G401.6 (cell line): ENCODE measurements around the gene ANKRD9.

ENCODE experiments used
- FAIRE-seq: peaks from 2 replicates; lab custom pipeline; 2012; peaks lifted over from hg19 to GRCh38; lab: Jason Lieb, UNC

ANKRD9 gene

DNA sequence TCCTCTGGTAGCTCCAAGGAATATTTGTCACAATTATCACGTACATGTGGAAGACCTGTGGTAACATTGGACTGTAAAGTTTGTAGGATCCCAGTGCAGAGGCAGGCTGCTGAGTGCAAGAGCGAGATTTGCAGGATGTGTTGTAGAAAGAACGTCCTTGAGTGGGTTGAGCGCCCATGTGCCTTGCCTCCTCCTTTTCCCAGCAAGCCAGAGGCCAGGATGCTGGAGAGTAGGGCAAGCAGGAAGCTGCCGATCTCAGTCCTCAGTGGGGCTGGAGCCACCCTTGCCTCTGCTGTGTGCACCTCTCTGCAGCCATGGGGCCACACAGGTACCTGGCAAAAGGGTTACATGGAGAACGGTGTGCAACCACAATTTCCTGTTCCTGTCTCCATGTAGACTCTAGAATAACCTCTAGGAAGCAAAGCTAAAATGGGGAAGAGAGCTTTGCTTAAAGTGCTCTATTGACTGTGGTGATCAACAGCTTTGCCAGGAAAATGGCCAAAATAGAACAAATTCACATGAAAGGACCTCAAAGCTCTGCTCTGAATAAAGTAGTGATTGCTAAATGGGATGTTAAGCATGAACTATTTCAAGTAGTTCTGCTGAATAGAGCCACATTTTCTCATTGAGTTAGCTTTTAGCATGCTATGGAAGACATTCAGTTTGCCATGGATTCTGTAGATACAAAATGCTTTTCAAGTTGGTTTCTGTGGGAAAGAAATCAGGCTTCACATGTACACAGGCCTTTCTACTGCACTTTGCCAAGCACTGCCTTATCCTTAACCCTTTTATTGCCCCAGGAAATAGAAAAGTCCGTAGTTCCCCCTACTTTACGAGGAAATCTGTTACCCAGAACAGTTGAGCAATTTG is 37.4 kb downstream of the ANKRD9 start:
- FAIRE-seq = no peak

DNA sequence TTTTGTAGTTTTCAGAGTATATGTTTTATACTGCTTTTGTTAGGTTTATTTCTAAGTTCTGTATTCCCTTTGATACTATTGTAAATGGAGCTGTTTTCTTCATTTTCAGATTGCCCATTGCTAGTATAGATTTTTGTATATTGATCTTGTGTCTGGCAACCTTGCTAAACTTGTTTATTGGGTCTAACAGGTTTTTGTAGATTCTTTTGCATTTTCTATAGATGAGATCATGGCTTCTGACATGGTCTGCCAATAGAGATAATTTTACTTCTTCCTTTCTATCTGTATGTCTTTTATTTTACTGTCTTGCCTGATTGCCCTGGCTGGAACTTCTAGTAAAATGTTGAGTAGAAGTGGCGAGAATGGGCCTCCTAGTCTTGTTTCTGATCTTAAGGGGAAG is 40.3 kb downstream of the ANKRD9 start:
- no peak for FAIRE-seq

DNA sequence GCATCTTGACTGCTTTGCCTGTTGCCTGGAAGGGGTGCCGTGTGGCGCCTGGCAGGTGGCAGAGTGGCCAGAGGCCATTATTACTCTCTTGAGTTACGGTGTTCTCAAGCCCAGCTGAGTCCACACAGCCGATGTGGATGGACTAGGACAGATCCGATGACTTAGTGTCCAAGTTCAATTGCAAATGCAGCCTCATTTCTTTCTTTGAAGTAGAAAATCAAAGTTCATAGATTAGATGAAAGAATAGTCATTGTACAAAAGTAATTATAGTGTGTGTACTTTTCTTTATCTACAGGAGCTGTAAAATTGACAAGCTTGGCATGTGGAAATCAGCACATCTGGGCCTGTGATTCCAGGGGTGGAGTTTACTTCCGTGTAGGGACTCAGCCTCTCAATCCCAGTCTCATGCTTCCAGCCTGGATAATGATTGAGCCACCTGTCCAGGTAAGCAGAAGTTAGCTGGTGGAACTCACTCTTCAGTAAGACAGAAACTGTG is 44.7 kb downstream of the ANKRD9 start:
- FAIRE-seq = no peak

DNA sequence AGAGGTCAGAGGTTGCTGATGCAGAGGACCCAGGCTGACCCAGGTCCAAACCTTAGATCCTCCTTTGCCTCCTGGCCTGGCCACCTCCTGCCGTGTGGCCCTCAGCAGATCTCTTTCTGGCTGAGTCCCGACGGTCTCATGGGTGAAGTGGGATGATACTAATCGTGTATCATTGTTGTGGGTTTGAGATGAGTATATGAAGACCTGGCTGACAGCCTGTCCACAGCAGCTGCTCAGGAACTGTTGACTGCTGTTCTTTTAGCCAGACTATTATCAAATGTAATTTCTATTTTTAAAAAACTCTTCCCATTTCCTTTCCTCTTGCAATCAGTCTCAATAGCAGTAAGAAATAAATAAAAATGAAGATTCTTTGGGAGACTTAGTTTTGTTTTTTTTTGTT is 45.6 kb downstream of the ANKRD9 start:
- no peak for FAIRE-seq

DNA sequence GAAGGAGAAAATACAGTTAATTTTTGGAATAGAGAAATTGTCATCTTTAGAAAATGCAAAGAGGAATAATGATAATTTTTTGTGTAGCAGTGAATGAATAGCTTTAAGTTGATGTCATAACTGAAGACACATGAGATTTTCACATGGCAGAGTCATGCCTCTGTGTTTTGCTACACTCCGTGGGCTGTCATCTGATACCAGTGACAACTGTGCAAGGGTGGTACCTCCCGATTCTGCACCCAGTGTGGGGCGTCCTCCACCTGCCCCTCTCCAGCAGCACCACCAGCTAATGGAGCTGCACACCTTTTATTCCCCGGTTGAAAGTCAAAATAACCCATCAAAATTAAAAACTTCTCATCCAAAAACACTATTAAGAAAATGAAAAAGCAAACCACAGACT is 47.2 kb downstream of the ANKRD9 start:
- FAIRE-seq = no peak

DNA sequence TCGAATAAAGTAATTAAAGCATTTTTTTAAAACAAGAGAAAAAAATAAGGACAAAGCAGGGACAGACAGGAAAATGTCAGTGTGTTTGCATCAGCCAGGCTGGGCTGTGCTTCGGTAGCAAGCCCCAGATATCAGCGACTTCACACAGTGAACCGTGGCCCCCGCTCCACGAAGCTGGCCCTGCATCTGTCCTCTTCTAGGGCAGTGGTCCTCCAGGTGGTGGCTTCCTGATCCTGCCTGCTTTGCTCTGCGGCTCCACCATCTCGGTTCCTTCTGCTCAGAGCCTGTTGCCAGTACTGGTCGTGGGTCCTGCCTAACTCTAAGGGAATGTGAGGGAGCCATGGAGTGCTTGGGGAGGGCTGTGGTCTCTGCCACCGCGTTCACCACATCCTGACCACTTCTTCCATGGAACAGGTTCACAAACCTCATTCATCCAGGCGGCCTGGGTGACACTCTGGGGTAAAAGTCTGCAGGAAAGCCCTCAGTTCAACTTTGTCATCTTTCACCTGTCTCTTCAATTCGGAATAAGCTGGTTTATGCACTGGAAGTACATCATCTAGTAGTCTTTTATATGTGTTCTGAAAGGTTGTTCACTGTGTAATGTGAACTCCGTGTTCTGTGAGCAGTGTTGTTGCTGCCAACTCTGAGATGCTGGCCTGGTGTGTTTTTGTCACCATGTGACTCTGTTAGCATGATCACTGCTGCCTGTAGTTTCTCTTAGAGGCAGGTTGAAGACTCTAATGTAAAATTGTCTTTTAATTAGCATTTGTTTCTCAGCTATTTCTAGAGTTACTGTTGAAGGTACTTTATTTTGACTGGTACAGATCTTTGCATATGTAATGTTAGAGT is 47.9 kb downstream of the ANKRD9 start:
- FAIRE-seq = no peak

DNA sequence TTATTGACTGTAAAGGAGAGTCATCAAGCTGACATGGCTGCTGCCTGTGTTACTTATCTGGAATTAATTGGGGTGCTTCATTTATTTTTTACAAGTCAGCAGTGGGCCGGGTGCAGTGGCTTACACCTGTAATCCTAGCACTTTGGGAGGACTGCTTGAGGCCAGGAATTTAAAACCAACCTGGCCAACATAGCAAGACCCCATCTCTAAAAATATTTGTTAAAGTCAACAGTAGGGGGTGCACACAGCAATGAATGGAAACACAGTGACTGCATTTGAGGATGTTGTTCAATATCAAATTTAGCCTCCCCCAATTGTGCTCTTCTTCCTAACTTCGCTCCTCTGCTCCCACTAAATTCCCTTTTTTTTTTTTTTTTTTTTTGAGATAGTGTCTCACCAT is 52.1 kb downstream of the ANKRD9 start:
- FAIRE-seq = no peak

DNA sequence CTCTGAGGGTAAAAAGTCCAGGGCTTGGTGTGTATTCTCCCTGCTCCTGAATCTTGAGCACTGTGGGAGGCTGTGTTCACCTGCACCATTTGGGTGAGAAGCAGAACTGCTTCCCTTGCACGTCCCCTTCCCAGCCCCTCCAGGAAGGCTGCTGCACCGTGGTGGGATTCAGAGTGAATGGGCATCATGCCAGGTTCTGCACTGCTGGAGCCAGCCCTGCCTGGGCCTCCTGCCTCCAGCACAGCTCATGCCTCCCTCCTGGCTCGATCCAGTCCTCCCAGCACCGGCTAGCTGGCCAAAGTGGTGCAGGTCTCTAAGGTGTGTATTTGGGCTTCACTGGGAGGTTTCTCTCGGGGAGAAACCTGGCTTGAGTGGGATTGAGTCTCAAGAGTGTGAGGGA is 54.9 kb downstream of the ANKRD9 start:
- FAIRE-seq = no peak

DNA sequence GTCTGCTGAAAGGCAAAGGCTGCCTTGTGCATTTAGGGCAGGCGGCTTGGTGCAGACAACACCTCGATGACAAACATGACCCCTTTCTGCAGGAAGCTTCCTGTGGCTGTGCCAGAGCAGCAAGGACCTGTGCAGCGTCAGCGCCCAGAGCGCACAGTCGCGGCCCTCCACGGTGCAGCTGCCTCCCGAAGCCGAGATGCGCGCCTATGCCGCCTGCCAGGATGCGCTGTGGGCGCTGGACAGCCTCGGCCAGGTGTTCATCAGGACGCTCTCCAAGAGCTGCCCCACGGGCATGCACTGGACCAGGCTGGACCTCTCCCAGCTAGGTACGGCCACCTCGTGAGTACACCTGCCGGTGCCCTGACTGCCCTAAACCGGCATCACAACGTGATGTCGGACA is 57.3 kb downstream of the ANKRD9 start:
- FAIRE-seq = no peak
